Parietal lobe (tissue), 1 donor: ENCODE data around the gene GUCA2B. TPM values are rescaled to one million over a fixed set of nuclear protein-coding genes. Genes with fewer than 3 reads are reported as not detected.

Experiments
- total RNA-seq: library from RNA; depleted of rRNA; stranded (reverse); fragments of >200 nt; gene quantifications from one replicate; pipeline ENCODE4 v1.2.3, GENCODE V29; 2014

Gene GUCA2B
- not detected for total RNA-seq

GRCh38 chr1:42152907-42153600 lies at the start of gene GUCA2B:
Gene GUCA2B (plus strand): TSS chr1:42153410. CDS start chr1:42153451, 41 bp downstream.

GRCh38 chr1:42164551-42165420 lies 11.6 kb downstream of the GUCA2B start, which contains the start of gene GUCA2A:
Gene GUCA2A (minus strand): TSS chr1:42164745. CDS start chr1:42164712, 33 bp downstream.

Other genes with a start within 250 kb of the GUCA2B start
- 36.6 TPM for gene HIVEP3, start 234.5 kb upstream of the GUCA2B start, total RNA-seq
- gene GUCA2A, start 11.3 kb downstream of the GUCA2B start, total RNA-seq, result not detected
- 90.1 TPM for gene FOXJ3, start 181.8 kb downstream of the GUCA2B start, total RNA-seq
- gene RIMKLA, start 227.4 kb downstream of the GUCA2B start, total RNA-seq, result 32.6 TPM